ENCODE measurements around the gene TCEA2.

TCEA2 gene

DNA sequence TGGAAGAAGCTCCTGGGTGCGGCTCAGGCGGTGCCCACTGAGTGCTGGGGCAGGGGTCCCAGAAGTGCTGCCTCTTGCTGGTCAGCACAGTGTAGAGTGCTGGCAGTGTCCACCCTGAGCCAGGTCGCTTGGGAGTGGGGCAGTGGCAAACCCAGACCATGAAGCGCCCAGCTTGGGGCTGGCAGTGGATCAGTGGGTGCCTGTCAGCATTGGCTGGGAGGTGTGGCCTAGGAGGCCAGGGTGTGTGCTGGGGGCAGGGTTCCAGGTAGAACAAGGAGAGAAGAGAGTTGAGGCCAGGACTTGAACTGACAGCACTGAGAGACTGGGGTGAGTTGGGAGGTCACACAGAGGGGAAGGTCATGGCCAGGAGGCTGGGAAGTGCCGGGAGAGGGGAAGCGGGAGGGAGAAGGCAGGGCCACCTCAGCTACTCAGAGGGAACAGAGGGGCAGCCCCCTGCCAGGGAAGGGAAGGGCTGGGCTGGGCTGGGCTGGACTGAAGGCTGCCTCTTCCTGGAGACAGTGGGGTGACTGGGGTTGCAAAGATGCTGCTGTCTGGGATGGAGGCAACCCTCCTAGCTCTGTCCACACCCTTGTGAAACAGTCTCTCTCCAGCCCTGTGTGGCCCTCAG lies 4.1 kb downstream of the TCEA2 start:
- no peak for DNase-seq

DNA sequence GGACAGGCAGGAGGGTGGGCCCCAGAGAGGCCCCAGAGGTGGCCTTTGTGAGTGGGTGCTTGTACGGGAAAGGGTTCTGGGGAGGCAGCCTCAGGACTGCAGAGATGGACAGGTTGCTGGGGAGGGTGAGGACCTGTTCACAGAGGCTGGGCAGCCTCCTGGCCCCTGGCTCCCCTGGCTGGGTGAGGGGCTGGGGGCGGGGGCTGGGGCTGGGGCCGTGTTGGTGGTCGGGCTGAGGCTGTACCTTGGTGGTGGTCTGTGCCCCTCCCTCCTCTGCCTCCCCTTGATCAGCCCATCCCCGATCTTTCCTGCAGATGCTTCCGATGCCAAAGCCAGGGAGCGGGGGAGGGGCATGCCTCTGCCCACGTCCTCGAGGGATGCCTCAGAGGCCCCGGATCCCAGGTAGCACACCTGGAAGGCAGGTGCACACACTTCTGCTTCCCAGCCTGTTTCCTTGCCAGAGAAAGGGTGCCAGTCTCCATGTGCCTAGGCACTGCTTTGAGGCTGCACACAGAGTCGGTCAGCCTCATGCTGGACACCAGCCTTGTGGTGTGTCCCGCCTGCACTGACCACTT lies 4.8 kb downstream of the TCEA2 start:
- no peak for DNase-seq

DNA sequence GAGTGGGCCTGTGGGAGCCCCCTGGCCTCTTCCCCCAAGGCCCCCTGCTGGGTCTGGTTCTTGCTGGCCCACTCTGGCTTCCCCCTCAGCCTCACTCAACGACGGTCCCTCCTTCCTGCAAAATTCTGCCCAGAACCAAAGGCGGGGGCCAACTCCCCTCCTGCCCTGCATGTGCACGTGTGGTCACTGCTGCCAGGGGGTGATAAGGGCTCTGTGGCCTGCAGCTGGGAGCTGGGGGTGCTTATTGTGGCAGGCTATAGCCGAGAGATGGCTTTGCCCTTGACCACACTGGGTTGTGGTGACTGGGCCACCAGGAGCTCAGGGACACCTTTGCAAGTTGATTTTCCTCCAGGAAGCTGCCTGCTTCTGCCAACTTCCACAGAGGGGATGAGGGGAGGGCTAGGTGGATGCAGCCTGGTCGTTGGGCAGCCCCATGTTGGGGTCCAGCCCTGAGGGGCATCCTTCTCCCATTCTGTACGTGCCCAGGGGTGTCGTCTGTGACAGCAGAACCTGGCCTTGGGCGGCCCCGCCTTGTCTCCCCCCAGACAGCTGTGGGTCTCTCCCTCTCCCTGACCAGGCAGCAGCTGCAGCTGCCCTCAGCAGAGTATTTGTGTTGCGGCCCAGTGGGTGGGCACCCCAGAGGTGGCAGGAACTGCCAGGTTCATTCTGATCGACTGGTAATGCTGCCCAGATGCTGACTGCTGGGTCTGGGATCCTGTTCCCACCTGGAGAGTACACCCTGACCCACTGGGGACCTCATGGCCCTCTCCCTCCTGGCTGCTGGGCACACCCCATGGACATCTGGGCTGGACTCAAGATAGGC lies 5.6 kb downstream of the TCEA2 start:
- DNase-seq = no peak

DNA sequence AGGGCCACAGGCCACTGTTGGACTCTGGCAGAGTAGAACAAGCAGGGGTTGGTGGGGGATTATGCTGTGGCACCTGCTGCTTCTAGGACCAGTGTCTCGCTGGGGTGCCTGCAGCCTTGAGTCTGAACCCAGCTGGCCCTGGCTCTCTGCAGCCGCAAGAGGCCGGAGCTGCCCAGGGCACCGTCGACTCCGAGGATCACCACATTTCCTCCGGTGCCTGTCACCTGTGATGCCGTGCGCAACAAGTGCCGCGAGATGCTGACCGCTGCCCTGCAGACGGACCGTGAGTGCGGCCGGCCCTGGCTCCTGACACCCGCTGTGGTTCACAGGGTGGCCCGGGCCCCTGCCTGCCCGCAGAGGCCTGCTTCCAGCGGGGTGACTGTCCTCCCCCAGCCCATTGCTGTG lies 6.2 kb downstream of the TCEA2 start:
- DNase-seq = no peak

DNA sequence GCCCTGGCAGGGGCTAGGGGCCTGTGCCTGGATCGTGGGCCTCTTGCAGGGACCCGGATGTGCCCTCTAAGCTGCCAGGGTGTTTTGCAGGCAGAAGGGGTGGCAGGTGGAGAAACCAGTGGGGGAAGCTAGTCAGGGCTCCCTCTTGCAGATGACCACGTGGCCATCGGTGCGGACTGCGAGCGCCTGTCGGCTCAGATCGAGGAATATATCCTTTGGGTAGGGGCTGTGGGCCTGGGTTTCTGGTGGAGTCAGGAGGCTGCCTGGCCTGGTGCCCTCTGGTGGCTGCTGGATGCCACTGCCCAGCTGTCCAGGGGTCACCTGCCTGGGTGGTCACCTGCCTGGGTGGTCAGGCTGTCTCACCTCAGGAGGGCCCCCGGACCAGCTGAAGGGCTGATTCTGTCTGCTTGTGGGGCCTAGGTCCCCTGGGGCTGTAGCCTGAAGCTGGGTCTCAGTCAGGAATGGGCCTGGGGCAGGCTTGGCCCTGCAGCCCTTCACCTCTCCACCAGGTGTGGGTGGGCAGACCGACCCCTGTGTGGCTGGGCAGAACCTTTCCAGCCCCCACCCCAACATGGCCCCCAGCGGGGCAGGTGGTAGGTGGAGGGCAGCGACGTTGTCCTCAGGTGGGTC lies 6.7 kb downstream of the TCEA2 start:
- no peak for DNase-seq

DNA sequence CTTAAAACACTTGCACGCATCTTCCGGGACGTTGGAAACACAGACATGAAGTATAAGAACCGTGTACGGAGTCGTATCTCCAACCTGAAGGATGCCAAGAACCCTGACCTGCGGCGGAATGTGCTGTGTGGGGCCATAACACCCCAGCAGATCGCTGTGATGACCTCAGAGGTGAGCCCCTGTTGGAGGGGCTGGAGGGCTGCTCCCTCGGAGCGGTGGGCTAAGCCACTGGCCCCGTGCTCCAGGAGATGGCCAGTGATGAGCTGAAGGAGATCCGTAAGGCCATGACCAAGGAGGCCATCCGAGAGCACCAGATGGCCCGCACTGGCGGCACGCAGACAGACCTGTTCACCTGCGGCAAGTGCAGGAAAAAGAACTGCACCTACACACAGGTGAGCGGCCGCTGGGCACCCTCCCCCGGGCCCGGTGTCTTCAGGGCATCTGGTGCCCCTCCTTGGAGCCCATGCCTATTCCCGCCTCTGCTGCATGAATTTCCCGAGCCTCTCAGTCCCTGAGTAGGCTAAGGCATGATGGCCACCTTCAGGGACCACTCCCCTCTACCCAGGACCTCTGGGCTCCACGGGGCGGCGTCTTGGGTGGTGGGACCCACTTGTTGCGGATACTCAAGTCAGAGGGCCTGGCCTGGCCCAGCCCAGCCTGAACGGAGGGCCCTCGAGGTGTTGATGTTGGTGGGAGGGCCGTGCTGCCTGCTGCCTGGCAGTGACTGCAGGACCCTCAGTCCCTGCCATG lies 7.4 kb downstream of the TCEA2 start:
- no peak for DNase-seq

DNA sequence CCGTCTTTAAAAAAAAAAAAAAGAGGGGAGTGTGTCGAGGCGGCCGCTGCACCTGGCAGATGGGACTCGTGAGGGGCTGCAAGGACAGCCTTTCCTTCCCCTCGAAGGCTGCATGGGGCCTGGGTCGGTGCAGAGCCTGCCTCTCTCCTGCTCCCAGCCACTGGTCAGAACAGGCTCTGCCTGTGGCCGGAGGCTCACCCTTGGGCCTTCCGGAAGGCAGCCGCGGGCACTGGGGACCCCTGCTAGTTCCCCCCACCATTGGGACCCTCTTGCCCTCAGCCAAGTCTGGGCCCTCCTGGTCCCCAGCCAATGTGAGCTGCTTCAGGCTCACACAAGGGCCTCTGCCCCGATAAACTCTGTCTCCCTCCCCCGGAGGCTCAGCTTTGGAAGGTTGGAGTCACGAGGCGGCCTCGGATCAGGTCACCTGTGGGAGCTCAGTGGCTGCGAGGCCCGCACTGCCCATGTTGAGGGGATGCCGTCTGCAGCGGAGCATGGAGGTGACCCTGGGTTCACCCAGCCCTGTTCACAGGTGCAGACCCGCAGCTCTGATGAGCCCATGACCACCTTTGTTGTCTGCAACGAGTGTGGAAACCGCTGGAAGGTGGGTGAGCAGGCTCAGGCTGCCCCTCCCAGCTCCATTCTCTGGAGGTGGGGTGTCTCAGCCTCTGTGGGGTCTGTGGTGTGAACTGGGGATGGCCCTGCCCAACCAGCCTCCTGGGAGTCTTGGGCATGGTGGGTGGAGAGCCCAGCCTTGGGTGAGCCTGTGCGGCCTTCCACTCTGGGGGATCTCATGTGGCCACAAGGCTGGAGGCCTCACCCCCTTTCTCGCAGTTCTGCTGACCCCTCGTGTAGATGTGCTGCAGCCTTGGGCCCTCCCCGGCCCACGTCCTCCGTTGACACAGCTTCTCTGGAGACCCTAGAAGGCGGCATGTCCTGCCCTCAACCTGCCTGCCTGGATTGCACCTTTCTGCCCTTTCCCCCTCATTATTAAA lies 8.6 kb downstream of the TCEA2 start:
- no peak for DNase-seq

DNA sequence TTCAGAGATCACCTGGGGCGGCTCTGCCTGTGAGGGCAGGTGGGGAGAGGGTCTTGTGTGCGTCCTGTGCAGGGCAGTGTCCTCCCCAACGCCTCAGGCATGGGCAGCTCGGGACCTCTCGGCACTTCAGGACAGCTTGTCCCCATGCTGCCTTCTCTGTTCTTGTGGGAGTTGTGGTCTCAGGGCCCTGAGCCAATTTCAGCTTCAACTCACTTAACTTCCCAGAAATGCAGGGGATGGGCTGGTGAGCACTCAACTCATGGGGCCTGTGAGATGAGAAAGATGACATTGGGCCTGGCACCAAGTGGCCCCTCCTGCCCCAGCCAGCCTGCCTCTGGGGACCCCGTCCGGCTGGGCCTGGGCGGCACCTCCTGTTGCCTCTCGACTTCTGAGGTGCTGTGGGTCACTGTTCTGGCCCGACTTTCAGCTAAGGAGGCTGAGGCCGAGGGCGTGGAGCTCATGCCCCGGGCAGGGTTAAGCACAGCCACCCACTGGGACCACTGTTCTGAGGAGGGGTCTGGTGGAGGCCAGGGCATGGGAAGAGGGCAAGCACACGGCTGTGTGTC lies 9.6 kb downstream of the TCEA2 start:
- DNase-seq = no peak

DNA sequence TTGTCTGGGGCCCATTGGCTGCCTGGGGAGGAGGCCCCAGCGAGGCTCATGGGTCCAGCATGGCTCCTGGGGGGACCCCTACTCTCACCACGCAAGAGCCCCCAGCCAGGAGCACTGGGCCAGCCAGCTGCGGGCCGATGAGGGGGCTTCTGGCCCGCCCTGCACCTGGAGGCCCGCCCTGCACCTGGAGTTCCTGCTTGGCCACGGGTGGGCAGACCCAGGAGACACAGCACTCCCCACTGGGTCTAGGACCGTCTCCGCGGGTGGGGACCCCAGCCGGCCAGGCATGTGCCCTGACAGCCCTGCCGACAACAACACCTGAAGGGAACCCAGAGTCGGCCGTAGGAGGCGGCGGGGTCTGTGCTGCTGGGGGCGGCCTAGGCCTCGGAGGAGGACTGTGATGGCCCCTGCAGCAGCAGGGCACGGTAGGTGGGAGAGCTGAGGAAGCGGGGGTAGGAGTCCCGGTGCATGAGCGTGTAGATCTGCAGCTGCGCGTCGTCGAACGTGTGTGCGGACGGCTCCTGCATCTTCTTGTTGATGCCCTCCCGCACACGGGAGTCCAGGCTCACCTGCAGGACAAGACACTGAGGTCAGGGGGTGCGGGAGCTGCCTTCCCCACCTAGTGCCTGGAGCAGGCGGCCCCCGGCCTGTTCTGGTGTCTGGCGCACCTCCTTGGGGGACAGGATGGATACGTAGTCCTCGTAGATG lies 10.6 kb downstream of the TCEA2 start:
- no peak for DNase-seq

DNA sequence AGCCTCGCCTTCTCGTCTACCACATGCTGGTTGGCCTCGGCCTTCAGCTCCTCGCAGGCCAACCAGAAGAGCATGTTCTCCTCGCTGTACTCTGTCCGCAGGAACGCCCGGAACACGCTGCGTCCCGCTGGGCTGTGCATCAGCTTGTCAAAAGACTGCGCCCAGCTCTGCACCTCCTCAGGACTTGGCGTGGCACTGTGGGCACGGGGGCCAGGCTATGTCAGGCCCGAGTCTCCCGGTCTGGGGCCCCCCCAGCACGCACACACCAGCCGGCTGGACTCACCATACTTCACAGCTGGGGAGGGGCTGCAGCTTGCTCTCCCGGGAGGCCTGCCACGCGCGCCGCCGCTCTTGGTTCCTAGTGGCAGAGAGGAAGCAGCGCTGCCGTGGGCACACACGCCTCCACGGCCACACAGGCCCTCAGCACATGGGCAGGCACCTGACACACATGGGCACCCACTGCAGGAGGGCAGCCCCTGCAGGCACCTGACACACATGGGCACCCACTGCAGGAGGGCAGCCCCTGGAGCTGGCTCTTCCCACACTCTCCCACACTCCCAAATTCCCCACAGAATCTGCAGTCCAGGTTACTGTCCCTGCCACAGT lies 11.3 kb downstream of the TCEA2 start:
- DNase-seq = no peak

DNA sequence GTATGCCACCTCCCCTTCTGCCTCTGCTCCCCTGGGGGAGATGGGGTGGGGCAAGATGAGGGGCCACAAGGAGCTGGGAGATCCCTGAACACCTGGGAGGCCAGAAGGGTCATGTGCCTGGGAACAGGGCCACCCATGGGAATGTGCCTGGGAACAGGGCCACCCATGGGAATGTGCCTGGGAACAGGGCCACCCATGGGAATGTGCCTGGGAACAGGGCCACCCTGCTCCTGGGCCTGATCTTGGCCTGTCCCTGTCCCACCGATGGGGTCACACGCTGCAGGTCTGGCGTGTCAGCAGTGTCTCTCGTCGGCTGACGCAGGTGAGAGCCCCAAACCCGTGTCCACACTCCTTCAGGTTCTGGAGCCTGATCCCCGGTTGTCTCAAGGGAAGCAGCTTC lies 12.0 kb downstream of the TCEA2 start:
- no peak for DNase-seq

DNA sequence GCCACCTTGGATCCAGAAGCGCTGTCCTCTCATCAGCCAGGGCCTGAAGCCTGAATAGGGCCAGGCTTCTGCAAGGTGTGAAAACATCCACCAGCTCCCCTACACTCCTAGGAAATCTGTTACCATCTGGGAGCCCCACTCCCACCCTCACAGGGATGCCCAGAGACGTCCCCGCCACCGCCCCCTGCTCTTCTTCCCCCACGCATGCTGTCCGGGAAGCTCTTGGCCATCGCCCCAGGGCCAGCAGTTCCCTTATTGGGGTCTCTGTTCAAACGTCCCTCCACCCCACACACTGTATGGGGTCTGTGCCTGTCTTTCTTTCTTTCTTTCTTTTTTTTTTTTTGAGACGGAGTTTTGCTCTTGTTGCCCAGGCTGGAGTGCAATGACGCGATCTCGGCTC lies 12.6 kb downstream of the TCEA2 start:
- no peak for DNase-seq

DNA sequence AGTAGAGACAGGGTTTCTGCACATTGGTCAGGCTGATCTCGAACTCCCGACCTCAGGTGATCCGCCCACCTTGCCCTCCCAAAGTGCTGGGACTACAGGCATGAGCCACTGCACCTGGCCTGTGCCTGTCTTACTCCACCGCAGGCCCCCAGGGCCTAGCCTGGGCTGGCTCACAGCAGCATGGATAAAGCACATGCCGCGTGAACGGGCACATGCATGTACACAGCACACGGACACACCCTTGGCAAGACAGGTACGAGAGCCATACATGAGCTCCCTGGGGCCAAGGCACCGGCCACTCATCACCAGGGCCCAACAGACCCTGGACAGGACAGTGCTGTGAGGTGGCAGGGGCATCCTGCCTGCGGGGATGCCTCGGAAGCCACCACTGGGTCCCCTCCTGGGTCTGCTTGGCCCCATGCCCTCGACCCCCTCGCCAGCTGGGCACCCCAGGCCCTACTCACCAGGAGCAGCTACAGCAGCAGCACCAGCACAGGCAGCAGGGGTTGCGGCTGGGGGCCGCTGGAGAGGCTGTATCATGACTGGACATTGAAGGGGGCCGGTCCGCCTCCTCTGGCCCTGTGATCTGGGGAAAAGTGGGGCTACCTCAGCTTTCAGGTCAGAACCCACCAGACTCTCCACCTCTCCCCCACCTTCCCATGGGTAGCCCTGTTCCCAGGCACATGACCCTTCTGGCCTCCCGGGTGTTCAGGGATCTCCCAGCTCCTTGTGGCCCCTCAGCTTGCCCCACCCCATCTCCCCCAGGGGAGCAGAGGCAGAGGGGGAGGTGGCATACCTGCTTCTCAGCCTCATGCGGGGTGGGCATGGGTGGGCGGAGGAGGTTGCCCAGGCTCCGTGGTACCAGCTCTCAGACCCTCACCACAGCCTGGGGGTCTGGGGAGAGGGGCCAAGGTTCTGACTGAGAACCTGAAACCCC lies 13.3 kb downstream of the TCEA2 start:
- DNase-seq = no peak

DNA sequence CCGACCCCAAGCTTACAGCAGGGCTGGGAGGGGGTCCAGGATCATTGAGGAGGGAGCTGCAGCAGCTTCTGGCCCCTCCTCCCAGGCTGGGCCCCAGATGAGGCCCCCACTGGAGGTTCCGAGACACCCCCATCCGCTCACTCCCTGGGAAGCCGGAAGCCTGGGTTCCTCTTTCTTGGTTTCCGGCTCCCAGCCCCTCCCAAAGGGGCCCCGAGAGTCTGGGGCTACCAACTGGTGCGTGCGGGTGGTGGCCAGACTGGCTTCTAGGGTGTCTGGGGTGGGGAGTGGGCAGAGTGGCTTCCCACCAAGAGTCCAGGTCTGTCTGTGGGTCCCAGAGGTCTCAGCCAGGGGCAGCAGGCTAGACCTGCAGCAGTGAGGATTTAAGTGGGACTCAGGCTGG lies 14.1 kb downstream of the TCEA2 start:
- DNase-seq = no peak

DNA sequence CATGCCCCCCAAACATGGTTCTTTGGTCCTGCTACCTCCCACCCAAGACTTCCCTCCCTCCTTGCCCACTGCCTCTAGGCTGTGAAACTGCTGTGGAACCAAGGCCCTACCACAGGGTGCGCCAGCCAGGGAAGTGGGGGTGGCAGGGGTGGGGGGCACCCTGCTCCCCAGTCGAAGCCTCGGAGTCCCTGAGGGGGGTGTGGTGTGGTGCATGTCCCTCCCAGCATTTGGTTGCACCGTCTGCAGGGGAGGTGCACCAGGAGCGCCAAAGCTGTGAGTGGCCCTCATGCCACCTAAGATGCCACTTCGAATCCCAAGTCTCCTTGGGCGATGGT lies 14.5 kb downstream of the TCEA2 start:
- DNase-seq = no peak

DNA sequence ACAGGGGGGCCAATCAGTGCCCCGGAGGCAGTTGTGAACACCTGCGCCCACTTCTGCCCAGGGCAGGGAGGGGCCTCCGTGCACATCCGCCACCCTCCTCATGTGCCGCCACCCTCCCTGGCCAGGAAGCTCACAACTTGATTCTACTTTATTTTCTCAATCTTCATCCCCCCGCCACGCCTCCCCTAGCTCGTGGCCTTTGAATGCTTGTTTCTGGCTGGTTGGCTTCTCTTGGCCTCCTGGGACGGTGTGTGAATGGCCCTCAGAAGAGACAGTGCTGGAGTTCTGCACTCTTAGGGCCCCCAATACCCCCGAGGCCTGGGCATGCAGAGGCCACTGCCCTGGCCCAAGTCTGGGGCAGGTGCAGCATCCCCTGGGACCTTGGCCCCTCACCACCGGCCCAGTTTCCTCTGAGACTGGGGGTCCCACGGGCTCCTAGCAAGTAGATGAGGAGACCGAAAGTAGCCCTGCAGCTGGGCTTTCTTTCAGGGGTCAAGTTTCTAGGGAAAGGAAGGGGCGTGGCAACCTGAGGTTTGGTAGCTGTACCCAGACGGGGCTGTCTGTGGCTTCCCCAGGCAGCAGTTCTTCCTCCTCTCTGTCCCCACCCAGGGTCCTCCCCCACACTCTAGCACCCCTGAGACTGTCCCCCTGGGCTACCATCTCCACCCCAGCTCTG lies 15.0 kb downstream of the TCEA2 start:
- DNase-seq = no peak

DNA sequence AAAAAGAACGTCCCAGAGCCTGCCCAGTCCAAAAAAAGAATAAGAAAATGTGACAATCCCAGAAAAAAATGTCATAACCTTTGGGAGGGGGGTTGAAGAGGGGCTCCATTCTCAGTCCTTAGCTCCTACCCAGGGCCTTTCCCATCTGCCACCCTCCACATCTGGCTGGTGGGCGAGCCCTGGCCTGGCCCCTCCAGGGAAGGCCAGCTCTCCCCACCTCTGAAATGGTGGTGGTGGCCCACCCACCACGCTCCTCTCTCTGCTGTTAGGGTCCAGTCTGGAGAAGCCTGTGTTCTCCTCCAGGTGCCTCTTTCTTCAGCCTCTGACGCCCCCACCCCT lies 15.9 kb downstream of the TCEA2 start:
- no peak for DNase-seq

DNA sequence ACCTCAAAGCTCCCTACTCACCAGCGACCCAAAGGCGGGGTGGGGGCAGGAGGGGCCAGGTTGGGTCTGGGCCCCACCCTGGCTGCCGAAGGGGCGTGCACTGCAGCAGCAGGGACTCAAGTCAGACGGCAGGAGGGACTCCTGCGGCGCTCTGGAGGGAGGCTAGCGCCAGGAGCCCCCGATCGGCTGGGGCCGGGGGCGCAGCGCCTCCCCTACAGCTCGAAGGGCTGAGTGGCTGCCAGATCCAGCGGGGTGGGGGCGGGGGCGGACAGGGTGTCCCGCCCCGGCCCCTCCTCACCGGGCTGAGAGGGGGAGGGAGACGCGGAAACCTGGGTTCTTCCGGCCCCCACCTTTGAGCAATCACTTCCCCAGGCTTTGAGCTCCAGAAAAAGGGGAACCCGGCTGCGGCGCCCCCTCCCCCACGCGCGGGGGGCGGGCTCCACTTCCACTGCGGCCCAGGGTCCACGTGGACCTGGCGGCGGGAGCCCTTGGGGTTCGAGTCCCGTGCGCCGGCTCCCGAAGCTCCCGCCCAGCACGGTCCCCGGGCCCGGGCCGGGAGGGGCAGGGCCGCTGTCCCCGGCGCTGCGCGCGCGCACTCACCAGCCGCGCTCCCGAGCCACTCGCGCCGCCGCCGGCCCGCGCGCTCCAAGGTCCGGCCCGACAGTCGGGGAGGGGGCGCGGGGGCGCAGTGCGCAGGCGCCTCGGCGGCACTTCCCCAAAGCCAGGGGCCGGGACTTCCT lies 16.4 kb downstream of the TCEA2 start, which contains the start of gene RGS19:
Gene RGS19 (minus strand): TSS at position 246 of the 740 bp plus-strand sequence. CDS start 2,632 bp downstream, outside the sequence.
- DNase-seq = no peak

Measured in DMS153 (cell line).